ENCODE data around the gene TXNRD2.

GRCh38 chr22:19879246-19879570 lies 62.4 kb downstream of the TXNRD2 start:
- TF ChIP-seq CTCF (IDR thresholded peaks at IDR 0.05): no peak
- no peak for TF ChIP-seq POLR2A (IDR thresholded peaks at IDR 0.05)
